A673 (cell line): ENCODE measurements around the gene SRGAP2C. TPM values are rescaled to one million over a fixed set of nuclear protein-coding genes. Genes with fewer than 3 reads are reported as not detected.
A peak's percentile ranks its signal among the peaks of the same experiment; 100 is the strongest.

Source experiments
- BruUV-seq: library from RNA; stranded (reverse); fragments of 400-500 nt; replicated peaks from 2 replicates; lab custom pipeline; 2021; lab: Mats Ljungman, UMichigan
- CTCF ChIA-PET: fragments of 300-600 bp; sonication (Branson Sonifier 250); formaldehyde crosslinking; loops from one replicate; lab custom pipeline; 2022; ENCODE audit warnings: antibody characterized with exemption; lab: Charles Lee
- POLR2A ChIA-PET: fragments of 300-600 bp; sonication (Branson Sonifier 250); formaldehyde crosslinking; loops from one replicate; lab custom pipeline; 2022; ENCODE audit warnings: antibody characterized with exemption; ENCODE audit not compliant: low non-redundant PET; lab: Charles Lee
- DNase-seq: peaks from one replicate; pipeline ENCODE4 v3.0.0-alpha.2; 2015; ENCODE audit warnings: low spot score
- H3K27ac ChIP-seq: fragments of 200-600 bp; sonication (generic); 2 replicates; pipeline ENCODE4 v1.5.1; 2016; ENCODE audit warnings: mixed run types, low read depth, mild to moderate bottlenecking, mixed read lengths, antibody characterized with exemption, low read length; ENCODE audit not compliant: poor library complexity, severe bottlenecking
- H3K27me3 ChIP-seq: fragments of 200-600 bp; sonication (generic); replicated peaks from 2 replicates; pipeline ENCODE4 v1.6.1; 2017; ENCODE audit warnings: mixed run types, low read depth, mild to moderate bottlenecking, mixed read lengths, antibody characterized with exemption, low read length; ENCODE audit not compliant: insufficient read depth, poor library complexity
- H3K36me3 ChIP-seq: fragments of 200-600 bp; sonication (generic); 2 replicates; pipeline ENCODE4 v1.6.1; 2016; ENCODE audit warnings: mixed run types, mild to moderate bottlenecking, mixed read lengths, antibody characterized with exemption, low read length; ENCODE audit not compliant: insufficient read depth, poor library complexity, severe bottlenecking
- H3K4me1 ChIP-seq: fragments of 200-600 bp; sonication (generic); 2 replicates; pipeline ENCODE4 v1.6.1; 2017; ENCODE audit warnings: mixed run types, mild to moderate bottlenecking, mixed read lengths, antibody characterized with exemption, low read length; ENCODE audit not compliant: insufficient read depth, poor library complexity, severe bottlenecking
- H3K4me3 ChIP-seq: fragments of 200-600 bp; sonication (generic); 2 replicates; pipeline ENCODE4 v1.5.1; 2016; ENCODE audit warnings: low read depth, mixed run types, mild to moderate bottlenecking, mixed read lengths, low read length; ENCODE audit not compliant: poor library complexity, severe bottlenecking
- H3K9me3 ChIP-seq: fragments of 200-600 bp; sonication (generic); 2 replicates; pipeline ENCODE4 v1.6.1; 2016; ENCODE audit warnings: mixed run types, low read depth, mild to moderate bottlenecking, mixed read lengths, antibody characterized with exemption, low read length; ENCODE audit not compliant: poor library complexity, severe bottlenecking
- CTCF ChIP-seq: fragments of 300-800, 200-600 bp; sonication (generic); conservative IDR thresholded peaks from 2 replicates; pipeline ENCODE4 v1.5.1; 2017; ENCODE audit warnings: low read depth, mild to moderate bottlenecking, antibody characterized with exemption, low read length, moderate library complexity, mixed read lengths
- EZH2 ChIP-seq: fragments of 200-600 bp; sonication (generic); IDR thresholded peaks from 2 replicates; pipeline ENCODE4 v1.6.1; 2017; ENCODE audit warnings: borderline replicate concordance, low read depth, mild to moderate bottlenecking, mixed read lengths, antibody characterized with exemption, low read length; ENCODE audit not compliant: poor library complexity, severe bottlenecking
- intact Hi-C: fragments of 100-400 bp; cut with micrococcal nuclease; formaldehyde crosslinking; loops from one replicate; pipeline ENCODE4 v1.10.0; 2022; ENCODE audit not compliant: unreplicated experiment
- total RNA-seq: library from RNA; stranded (reverse); gene quantifications from 2 replicates; pipeline ENCODE4 v1.2.3, GENCODE V29; 2021

SRGAP2C gene
- total RNA-seq, 1 experiment from 2014 or later: 47.8 TPM

- no TSS peak for BruUV-seq
- intact Hi-C loops: no loop called here
Observed at GRCh38 chr1:121413821-121414220, 229.0 kb downstream of the SRGAP2C start.

GRCh38 chr1:121414905-121415304 lies 230.1 kb downstream of the SRGAP2C start:
- peak; percentile 12 for DNase-seq
- TF ChIP-seq CTCF: no peak
- no peak for TF ChIP-seq EZH2
- CTCF ChIA-PET: no interaction called here
- H3K27ac ChIP-seq: no peak overlapping the region
- no peaks in the 10 kb centered on the region for H3K9me3 ChIP-seq
- no TSS peak for BruUV-seq
- no peaks in the 10 kb centered on the region for H3K36me3 ChIP-seq
- no peaks in the 10 kb centered on the region for H3K27me3 ChIP-seq
- H3K4me3 ChIP-seq: no peak overlapping the region
- POLR2A ChIA-PET: no interaction called here
- intact Hi-C loops: no loop called here
- H3K4me1 ChIP-seq: no peaks in the 10 kb centered on the region

More at GRCh38 chr1:121413821-121414220, 229.0 kb downstream of the SRGAP2C start:
- CTCF ChIA-PET: no interaction called here
- Histone ChIP-seq H3K36me3 (no peaks in the 10 kb centered on the region), H3K9me3 (no peaks in the 10 kb centered on the region), H3K4me1 (no peaks in the 10 kb centered on the region), H3K27me3 (no peaks in the 10 kb centered on the region), H3K4me3 (no peak overlapping the region), H3K27ac (no peak overlapping the region)
- POLR2A ChIA-PET: no interaction called here
- TF ChIP-seq EZH2: no peak
- TF ChIP-seq CTCF: no peak
- DNase-seq: no peak

- intact Hi-C loops: no loop called here
Observed at GRCh38 chr1:121417325-121417923, 232.6 kb downstream of the SRGAP2C start.

More at GRCh38 chr1:121417325-121417923, 232.6 kb downstream of the SRGAP2C start:
- no peak for TF ChIP-seq CTCF
- no peak for TF ChIP-seq EZH2
- H3K36me3 ChIP-seq: no peaks in the 10 kb centered on the region
- DNase-seq: no peak
- no peaks in the 10 kb centered on the region for H3K27me3 ChIP-seq
- no TSS peak for BruUV-seq
- no peaks in the 10 kb centered on the region for H3K4me1 ChIP-seq
- CTCF ChIA-PET: no interaction called here
- H3K27ac ChIP-seq: no peak overlapping the region
- POLR2A ChIA-PET: no interaction called here
- no peak overlapping the region for H3K4me3 ChIP-seq
- no peaks in the 10 kb centered on the region for H3K9me3 ChIP-seq
